ENCODE measurements around the gene BRDT.
"Not testable (repeated sequence)": the region's sequence is repeated elsewhere in the genome, so short reads cannot be mapped to it uniquely, and the experiment has no call there.

Gene BRDT

GRCh38 chr1:92016720-92017316 lies 67.6 kb downstream of the BRDT start:
- DNase-seq (ENCODE audit: low read depth in 2 of 2) = no peak
- no peak for TF ChIP-seq CTCF (IDR thresholded peaks at IDR 0.05; ENCODE audit: low read depth, low read length)
- H3K4me3 ChIP-seq (replicated peaks in 1 of 2; ENCODE audit: low read depth in 2 of 2, low read length in 2 of 2) = no peak overlapping the region

- TF ChIP-seq CTCF (IDR thresholded peaks at IDR 0.05; ENCODE audit: low read depth, low read length) = no peak
- no peak for DNase-seq (ENCODE audit: low read depth in 2 of 2)
- no peak overlapping the region for H3K4me3 ChIP-seq (replicated peaks in 1 of 2; ENCODE audit: low read depth in 2 of 2, low read length in 2 of 2)
Measured at GRCh38 chr1:92017656-92018055, 68.5 kb downstream of the BRDT start.

DNA sequence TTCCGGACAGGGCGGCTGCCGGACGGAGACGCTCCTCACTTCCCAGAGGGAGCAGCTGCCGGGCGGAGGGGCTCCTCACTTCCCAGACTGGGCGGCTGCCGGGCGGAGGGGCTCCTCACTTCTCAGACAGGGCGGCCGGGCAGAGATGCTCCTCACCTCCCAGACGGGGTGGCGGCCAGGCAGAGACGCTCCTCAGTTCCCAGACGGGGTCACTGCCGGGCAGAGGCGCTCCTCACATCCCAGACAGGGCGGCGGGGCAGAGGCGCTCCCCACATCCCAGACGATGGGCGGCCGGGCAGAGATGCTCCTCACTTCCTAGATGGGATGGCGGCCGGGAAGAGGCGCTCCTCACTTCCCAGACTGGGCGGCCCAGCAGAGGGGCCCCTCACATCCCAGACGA lies 76.8 kb downstream of the BRDT start:
- H3K4me3 ChIP-seq (replicated peaks in 1 of 2; ENCODE audit: low read depth in 2 of 2, low read length in 2 of 2); DNase-seq (ENCODE audit: low read depth in 2 of 2): not testable (repeated sequence)

- H3K4me3 ChIP-seq (replicated peaks in 1 of 2; ENCODE audit: low read depth in 2 of 2, low read length in 2 of 2) = no peak overlapping the region
- no peak for TF ChIP-seq CTCF (IDR thresholded peaks at IDR 0.05; ENCODE audit: low read depth, low read length)
- no peak for DNase-seq (ENCODE audit: low read depth in 2 of 2)
Measured at GRCh38 chr1:92026806-92027205, 77.6 kb downstream of the BRDT start.

- TF ChIP-seq CTCF (IDR thresholded peaks at IDR 0.05; ENCODE audit: low read depth, low read length) = no peak
- DNase-seq (ENCODE audit: low read depth in 2 of 2) = peak in 1 of 2 donors; percentile 1
- H3K4me3 ChIP-seq (replicated peaks in 1 of 2; ENCODE audit: low read depth in 2 of 2, low read length in 2 of 2) = peak overlapping the region; percentile 21 to 59
Measured at GRCh38 chr1:92029241-92029922, 80.2 kb downstream of the BRDT start.

GRCh38 chr1:92030656-92031107 lies 81.5 kb downstream of the BRDT start:
- TF ChIP-seq CTCF (IDR thresholded peaks at IDR 0.05; ENCODE audit: low read depth, low read length) = no peak
- peak overlapping the region in 1 of 2 donors; percentile 59 for H3K4me3 ChIP-seq (replicated peaks in 1 of 2; ENCODE audit: low read depth in 2 of 2, low read length in 2 of 2)
- DNase-seq (ENCODE audit: low read depth in 2 of 2) = peak; percentile 3 to 54

GRCh38 chr1:92031281-92032110 lies 82.3 kb downstream of the BRDT start:
- TF ChIP-seq CTCF (IDR thresholded peaks at IDR 0.05; ENCODE audit: low read depth, low read length) = no peak
- DNase-seq (ENCODE audit: low read depth in 2 of 2) = no peak
- H3K4me3 ChIP-seq (replicated peaks in 1 of 2; ENCODE audit: low read depth in 2 of 2, low read length in 2 of 2) = no peak overlapping the region
